A204.1 (cell line): ENCODE measurements around the gene ONECUT3.

Source experiments
- FAIRE-seq: peaks from 2 replicates; lab custom pipeline; 2012; peaks lifted over from hg19 to GRCh38; lab: Jason Lieb, UNC

ONECUT3 gene

GRCh38 chr19:1769645-1769985, 16.3 kb downstream of the ONECUT3 start:
- no peak for FAIRE-seq

GRCh38 chr19:1770866-1771576, 17.7 kb downstream of the ONECUT3 start:
- no peak for FAIRE-seq

GRCh38 chr19:1773184-1773583, 19.9 kb downstream of the ONECUT3 start:
- no peak for FAIRE-seq

DNA sequence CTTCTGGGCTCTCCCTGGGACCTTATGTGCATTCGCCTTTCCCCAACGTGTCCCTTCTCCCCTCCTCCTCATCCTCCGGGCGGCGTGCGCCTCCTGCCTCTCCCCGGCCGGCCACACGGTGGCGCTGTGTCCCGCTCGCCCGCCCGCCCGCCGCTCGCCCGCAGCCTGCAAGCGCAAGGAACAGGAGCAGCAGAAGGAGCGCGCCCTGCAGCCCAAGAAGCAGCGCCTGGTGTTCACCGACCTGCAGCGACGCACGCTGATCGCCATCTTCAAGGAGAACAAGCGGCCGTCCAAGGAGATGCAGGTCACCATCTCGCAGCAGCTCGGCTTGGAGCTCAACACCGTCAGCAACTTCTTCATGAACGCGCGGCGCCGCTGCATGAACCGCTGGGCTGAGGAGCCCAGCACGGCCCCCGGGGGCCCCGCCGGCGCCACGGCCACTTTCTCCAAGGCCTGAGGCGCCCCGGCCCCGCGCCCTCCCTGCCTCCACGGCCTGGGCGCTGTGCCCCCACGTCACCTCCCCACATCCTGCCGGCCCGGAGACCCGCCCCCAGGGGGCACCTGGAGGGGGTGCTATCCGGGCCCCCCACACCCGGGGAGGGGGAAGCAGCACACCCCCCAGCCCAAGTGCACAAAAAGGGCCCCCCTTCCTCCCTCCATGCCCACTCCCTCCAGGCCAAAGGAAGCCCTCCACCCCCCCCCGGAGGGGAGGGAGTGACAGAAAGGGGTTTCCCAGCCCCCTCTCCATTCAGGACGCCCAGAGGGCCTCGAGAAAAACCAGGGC, 21.9 kb downstream of the ONECUT3 start:
- FAIRE-seq = no peak

GRCh38 chr19:1775951-1776605, 22.8 kb downstream of the ONECUT3 start:
- no peak for FAIRE-seq

- FAIRE-seq = no peak
Measured at GRCh38 chr19:1776606-1777147, 23.4 kb downstream of the ONECUT3 start.

DNA sequence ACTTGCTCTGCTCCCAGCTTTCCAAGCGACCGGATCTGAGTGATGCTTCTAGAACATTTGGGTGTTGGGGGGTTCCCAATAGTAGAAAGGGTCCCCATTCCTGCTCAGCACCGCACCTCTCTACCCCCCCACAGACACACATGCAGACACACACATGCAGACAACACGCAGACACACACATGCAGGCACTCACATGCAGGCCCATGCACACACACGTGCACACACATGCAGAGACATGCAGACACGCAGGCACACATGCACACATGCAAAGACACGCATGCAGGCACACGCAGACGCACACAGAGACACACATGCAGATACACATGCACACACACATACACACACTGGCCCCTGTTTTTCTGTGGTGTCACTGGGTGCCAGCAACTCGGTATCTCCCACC, 23.8 kb downstream of the ONECUT3 start:
- FAIRE-seq = no peak

GRCh38 chr19:1779574-1779973, 26.3 kb downstream of the ONECUT3 start:
- no peak for FAIRE-seq

GRCh38 chr19:1780272-1780958, 27.1 kb downstream of the ONECUT3 start:
- no peak for FAIRE-seq

GRCh38 chr19:1782521-1782920, 29.2 kb downstream of the ONECUT3 start:
- no peak for FAIRE-seq

DNA sequence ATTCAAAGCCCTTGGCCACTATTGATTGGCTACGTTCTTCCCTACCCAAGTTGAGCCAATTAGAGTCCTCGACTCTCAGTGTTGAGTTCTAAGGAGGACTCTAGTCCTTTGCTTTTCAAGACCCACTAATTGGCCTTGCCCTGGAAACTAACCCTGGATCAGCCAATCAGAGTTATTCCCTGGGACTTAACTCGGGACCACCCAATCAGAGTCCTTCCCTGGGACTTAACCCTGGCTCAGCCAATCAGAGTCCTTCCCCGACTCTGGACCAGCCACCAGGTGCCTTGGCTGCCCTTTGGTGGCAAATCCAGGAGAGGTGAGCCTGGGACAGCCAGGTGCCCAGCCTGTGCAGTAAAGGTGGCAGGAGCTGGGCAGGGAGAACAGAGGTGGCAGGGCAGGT, 30.0 kb downstream of the ONECUT3 start:
- FAIRE-seq = no peak

- FAIRE-seq = no peak
Measured at GRCh38 chr19:1783874-1784273, 30.6 kb downstream of the ONECUT3 start.

- FAIRE-seq = no peak
Measured at GRCh38 chr19:1785310-1785709, 32.0 kb downstream of the ONECUT3 start.

GRCh38 chr19:1786668-1787067, 33.4 kb downstream of the ONECUT3 start:
- FAIRE-seq = no peak

- FAIRE-seq = no peak
Measured at GRCh38 chr19:1787116-1787515, 33.8 kb downstream of the ONECUT3 start.

DNA sequence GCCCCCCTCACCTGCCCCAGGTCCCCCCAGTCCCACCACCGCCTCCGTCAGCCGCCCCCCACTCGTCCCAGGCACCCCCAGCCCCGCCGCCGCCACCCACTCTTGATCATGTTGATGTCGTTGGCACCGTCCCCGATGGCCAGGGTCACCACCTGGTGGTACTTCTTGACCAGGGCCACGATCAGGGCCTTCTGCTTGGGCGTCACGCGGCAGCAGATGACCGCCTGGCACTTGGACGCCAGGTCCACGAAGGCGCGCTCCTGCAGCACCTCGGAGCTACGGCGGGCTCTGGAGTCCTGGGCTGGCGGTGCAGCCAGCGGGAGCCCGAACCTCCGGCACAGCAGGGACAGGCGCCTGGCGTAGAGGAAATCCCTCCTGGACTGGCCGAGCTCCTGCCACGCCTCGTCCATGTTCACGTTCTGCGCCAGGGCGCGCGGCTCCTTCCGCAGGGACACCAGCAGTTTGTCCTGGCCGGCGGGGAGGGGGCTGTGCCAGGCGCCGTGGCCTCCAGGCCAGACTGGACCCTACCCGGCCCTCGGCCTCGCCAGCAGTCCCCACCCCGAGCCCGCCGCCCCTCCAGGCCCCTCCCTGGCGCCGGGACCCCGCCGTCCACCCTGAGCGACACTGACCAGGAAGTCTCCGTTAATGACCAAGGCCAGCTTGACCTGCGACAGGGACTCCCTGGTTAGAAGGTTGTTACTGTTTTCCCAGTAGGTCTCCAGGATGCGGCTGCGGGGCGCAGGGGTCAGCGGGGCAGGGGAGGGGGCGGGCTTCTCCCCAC, 36.1 kb downstream of the ONECUT3 start:
- FAIRE-seq = no peak

DNA sequence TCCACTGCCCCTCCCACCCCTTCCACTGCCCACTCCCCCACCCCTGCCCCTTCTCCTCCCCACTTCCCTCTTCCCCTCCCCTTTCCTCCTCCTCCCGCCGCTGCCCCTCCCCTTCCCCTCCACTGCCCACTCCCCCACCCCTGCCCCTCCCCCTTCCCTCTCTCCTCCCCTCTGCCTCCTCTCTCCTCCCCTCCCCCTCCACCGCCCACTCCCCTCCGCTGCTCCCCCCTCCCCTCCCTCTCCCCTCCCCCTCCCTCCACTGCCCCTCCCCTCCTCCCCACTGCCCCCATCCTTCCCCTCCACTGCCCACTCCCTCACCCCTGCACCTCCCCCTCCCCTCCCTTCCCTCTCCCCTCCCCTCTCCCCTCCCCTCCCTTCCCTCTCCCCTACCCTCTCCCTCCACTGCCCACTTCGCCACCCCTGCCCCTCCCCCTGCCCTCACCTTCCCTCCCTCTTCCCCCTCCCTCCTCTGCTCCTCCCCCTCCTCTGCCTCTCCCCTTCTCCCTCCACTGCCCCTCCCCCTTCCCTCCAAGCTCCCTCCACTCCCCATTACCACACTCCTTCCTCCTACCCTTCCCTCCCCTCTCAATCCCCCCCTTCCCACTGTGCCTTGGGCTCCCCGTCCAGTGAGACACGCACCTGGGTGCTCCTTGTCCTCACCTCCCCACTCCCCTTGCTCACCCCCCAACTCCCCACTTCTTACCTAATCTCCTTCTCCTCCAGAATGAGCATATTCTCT, 36.9 kb downstream of the ONECUT3 start:
- FAIRE-seq = no peak

GRCh38 chr19:1791879-1792278, 38.6 kb downstream of the ONECUT3 start:
- no peak for FAIRE-seq

DNA sequence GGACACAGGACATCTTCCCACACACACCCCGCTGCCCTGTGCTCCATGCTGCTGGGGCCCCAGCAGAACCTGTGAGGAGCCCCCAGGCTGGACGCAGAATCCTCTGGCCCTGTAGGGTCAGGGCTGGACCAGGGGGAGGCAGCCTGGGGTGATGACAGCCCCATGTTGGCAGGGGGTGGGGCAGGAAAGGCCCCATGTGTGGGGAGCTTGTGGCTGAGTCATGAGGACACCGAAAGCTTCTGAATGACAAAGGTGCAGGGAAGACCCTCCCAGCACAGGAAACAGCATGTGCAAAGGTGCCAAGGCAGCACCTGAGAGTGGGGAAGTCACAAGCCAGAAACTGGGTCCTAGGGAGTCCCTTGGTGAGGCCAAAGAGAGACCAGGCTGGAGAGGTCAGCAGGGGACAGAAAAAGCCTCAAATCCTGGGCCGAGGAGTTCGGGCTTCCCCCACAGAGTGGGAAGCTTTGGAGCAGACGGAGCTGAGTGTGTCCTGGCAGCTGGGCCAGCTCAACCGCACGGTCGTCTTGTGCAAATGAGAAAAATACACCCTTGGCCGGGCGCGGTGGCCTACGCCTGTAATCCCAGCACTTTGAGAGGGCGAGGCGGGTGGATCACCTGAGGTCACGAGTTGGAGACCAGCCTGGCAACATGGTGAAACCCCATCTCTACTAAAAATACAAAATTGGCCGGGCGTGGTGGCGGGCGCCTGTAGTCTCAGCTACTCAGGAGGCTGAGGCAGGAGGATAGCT, 41.3 kb downstream of the ONECUT3 start:
- FAIRE-seq = no peak
